Keratinocyte (primary cell): ENCODE results near the gene CCDC157.

Experiments
- CTCF ChIP-seq, 3 experiments: IDR thresholded peaks in 1 of 3; conservative IDR thresholded peaks in 1 of 3; optimal IDR thresholded peaks in 1 of 3; 2 replicates in 2 of 3; 3 replicates in 1 of 3; pipeline versions ENCODE3 to v1.5.1; 2011; ENCODE audit warnings: low read length in 3 of 3, mild to moderate bottlenecking in 3 of 3, moderate library complexity in 2 of 3, control low read depth in 1 of 3, inconsistent platforms in 1 of 3; ENCODE audit not compliant: insufficient read depth in 2 of 3; ENCODE audit errors: extremely low read depth in 1 of 3
- EZH2 ChIP-seq: IDR thresholded peaks from one replicate; pipeline ENCODE4 v1.6.1; 2012; ENCODE audit warnings: inconsistent platforms, mild to moderate bottlenecking, low read length, moderate library complexity

DNA sequence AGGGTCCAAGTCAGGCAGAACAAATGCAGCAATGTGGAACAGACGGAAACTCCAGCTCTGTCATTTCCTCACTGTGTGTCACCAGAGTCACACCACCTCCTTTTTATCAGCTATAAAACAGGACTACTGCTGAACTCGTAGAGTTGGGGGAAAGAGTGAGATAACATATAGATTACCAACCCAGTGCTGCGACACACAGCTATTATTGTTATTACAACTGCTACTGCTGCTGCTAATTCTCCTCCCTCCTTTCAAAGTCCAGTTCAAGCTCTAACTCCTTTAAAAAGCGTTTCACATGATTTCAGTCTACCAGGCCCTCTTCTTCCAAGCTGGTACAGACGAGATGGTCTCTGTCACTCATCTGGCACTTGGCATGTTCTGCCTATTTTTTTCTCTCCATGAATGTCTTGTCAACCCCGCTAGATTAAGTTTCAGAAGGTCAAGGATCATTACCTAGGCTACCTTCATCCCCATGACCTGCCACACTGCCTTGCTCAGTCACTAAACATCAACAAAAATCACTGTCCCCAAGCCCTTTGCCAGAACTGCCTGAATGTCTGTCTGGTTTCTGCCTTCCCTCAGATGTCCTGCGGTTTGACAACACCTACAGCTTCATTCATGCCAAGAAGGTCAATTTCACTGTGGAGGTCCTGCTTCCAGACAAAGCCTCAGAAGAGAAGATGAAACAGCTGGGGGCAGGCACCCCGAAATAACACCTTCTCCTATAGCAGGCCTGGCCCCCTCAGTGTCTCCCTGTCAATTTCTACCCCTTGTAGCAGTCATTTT is 65.1 kb downstream of the CCDC157 start:
- TF ChIP-seq CTCF (optimal IDR thresholded peaks at IDR 0.05 in 1 of 3, IDR thresholded peaks at IDR 0.05 in 1 of 3, conservative IDR thresholded peaks at IDR 0.05 in 1 of 3; ENCODE audit: extremely low read depth in 1 of 3, insufficient read depth in 2 of 3, low read length in 3 of 3) (no peak), EZH2 (no peak)
